HG02588 (cell line): ENCODE results near the gene ANXA7.
A peak's percentile ranks its signal among the peaks of the same experiment; 100 is the strongest.
"Not testable (repeated sequence)": the region's sequence is repeated elsewhere in the genome, so short reads cannot be mapped to it uniquely, and the experiment has no call there.

Experiments used
- ATAC-seq: cut with Tn5 transposase; IDR thresholded peaks from one replicate; pipeline ENCODE4 v1.9.1; 2021; ENCODE audit warnings: mild to moderate bottlenecking, moderate library complexity; ENCODE audit not compliant: unreplicated experiment

ANXA7 gene

GRCh38 chr10:73408061-73408460, 5.8 kb downstream of the ANXA7 start:
- ATAC-seq: no peak

GRCh38 chr10:73407495-73407894, 6.4 kb downstream of the ANXA7 start:
- ATAC-seq: no peak

DNA sequence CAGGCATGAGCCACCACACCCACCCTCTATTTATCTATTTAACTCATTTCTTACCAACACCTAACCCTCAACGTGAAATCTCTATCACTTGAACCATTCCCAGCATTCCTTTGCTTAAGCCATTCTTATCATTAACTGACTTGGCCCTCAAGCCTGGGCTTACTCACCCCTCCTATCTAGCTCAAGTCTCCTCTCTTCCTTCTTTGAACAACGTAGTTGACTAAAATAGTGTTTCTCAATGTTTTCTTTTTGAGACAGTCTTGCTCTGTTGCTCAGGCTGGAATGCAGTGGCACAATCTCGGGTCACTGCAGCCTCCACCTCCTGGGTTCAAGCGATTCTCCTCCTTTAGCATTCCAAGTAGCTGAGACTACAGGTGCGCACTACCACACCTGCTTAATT, 7.0 kb downstream of the ANXA7 start:
- no peak for ATAC-seq

GRCh38 chr10:73405556-73405955, 8.3 kb downstream of the ANXA7 start:
- no peak for ATAC-seq

- ATAC-seq: no peak
These were observed 9.2 kb downstream of the ANXA7 start for GRCh38 chr10:73404690-73405089.

GRCh38 chr10:73401636-73402035, 12.2 kb downstream of the ANXA7 start:
- no peak for ATAC-seq

GRCh38 chr10:73399063-73399462, 14.8 kb downstream of the ANXA7 start:
- ATAC-seq: no peak

DNA sequence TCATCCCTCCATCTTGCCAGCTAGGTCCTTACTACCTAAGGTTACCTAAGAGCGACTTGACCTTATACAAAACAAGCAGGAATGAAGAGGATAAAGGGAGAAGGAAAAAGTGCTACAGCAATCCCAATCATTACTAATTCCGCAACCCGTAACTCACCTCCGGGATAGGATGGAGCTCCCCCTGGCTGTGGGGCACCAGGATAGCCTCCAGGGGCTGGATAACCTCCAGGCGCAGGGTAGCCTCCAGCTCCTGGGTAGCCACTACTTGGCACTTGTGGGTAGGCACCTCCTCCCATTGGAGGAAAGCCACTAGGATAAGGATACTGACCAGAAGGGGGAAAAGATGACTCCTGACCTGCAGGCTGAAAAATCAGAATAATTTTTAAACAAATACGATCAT, 15.8 kb downstream of the ANXA7 start:
- ATAC-seq: no peak

DNA sequence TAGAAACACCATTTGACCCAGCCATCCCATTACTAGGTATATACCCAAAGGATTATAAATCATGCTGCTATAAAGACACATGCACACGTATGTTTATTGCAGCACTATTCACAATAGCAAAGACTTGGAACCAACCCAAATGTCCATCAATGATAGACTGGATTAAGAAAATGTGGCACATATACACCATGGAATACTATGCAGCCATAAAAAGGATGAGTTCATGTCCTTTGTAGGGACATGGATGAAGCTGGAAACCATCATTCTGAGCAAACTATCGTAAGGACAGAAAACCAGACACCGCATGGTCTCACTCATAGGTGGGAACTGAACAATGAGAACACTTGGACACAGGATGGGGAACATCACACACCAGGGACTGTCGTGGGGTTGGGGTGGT, 19.5 kb downstream of the ANXA7 start:
- not testable (repeated sequence) for ATAC-seq

GRCh38 chr10:73388228-73388627, 25.6 kb downstream of the ANXA7 start:
- no peak for ATAC-seq

GRCh38 chr10:73386583-73386982, 27.3 kb downstream of the ANXA7 start:
- no peak for ATAC-seq

GRCh38 chr10:73379064-73379748, 34.7 kb downstream of the ANXA7 start:
- ATAC-seq: no peak

DNA sequence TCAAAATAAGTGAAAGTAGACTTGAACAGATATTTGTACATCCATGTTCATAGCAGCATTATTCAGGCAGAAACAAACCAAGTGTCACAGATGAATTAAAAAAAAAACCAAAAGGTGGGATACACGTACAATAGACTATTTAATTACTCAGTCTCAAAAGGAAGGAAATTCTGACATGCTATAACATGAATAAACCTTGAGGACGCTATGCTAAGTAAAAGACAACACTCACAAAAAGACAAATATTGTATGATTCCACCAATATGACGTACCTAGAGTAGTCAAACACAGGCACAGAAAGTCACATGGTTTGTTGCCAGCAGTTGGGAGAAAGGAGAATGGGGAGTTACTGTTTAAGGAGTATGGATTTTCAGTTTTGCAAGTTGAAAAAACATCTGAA, 37.2 kb downstream of the ANXA7 start:
- ATAC-seq: no peak

DNA sequence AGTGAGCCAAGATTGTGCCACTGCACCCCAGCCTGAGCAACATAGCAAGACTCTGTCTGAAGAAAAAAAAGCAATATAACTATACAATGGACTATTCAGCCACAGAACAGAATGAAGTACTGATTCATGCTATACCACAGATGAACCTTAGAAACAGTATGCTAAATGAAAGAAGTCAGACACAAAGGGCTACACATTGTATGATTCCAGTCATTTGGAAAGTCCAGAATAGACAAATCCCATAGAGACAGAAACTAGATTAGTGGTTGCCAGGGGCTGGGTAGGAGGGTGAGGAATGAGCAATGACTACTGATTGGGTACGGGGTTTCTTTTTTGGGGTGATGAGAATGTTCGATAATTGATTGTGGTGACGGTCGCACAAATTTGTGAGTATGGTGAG, 45.6 kb downstream of the ANXA7 start:
- ATAC-seq: no peak

DNA sequence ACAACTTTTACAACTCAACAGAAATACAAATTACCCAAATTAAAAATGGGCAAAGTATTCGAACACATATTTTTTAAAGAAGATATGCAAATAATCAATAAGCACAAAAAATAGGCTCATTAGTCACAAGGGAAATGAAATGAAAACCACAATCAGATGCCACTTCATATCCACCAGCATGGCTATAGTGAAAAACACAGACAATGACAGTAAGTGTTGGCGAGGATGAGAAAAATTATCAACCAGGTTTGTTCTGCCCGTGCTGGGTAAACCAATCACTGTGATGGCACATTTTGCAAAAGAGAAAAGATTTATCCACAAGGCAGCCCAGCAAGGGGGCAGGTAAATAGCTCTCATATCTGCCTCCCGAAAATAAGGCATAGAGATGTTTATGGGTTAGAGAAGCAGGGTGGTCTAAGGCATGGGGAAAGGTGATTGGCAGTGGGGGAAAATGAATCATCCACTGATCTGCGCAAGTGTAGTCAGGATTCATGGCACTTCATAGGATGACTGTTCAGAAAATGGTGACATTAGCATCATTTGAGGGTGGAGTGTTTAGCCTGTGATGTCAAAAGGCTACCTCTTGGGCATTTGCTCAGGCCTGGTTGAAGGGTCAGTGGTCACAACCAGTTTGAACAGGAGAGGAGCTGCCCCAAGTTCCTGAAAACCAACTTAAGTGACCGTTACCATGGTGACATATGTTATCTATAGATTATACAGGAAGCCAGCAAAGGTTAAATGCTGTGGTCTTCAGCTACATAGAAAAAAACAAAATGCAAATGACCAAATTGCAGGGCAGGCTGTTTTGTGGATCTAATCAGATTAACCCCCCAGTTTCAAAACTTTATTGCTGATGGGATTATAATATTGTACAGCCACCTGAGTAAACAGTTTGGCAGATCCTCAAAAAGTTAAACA, 47.2 kb downstream of the ANXA7 start:
- ATAC-seq: no peak

DNA sequence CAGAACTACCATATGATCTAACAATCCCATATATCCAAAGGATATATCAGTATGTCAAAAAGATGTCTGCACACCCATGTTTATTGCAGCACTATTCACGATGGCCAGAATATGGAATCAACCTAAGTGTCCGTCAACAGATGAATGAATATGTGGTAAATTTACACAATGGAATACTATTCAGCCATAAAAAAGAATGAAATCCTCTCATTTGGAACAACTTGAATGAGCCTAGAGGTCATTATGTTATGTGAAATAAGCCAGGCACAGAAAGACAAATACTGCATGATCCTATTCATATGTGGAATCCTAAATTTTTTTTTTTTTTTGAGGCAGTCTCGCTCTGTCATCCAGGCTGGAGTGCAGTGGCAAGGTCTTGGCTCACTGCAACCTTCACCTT, 48.9 kb downstream of the ANXA7 start:
- no peak for ATAC-seq

GRCh38 chr10:73359492-73359891, 54.4 kb downstream of the ANXA7 start:
- no peak for ATAC-seq

GRCh38 chr10:73358331-73359279, 55.3 kb downstream of the ANXA7 start, which contains the start of gene CFAP70:
CFAP70 (minus strand) TSS chr10:73358864; CDS start chr10:73354796, 4,068 bp downstream.
- ATAC-seq: peak; percentile 85

DNA sequence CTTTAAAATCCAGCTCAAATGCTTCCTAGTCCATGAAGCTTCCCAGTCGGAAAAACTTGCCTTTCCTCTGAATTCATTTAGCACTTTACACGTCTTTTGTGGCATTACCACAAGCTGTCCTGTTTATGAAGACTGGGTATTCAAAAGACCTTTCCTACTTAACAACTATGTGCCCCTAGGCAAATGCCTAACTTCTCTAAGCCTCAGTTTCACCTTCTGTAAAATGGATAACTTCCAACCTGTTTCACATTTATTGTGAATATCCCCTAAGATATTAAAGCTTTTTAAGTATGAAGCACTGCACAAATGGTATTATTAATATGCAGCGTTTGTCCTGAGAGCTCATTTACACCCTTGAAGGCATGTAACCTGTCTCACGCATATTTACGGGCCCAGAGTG, 56.0 kb downstream of the ANXA7 start:
- no peak for ATAC-seq

GRCh38 chr10:73357166-73357565, 56.7 kb downstream of the ANXA7 start:
- ATAC-seq: no peak

DNA sequence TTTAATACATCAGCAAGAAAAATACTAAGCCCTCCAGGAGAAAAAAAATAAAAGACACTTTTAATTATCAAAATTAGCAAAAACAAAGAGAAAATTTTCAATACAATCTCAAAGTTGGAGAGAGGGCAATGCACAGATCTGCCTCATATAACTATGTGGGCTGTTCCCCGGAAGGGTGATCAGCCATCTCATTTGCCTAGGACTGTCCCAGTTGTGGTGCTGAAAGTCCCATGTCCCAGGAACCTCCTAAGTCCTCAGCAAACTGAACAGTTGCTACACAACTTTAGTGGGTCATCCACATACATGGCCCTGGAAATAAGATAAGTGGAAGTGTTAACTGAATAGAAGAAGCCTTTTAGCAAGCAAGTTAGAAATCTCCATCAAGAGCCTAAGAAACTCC, 69.6 kb downstream of the ANXA7 start:
- ATAC-seq: no peak
